ENCODE measurements around the gene MRGPRD. TPM values are rescaled to one million over a fixed set of nuclear protein-coding genes. Genes with fewer than 3 reads are reported as not detected.

MRGPRD gene
- total RNA-seq, 1 experiment from 2014 or later: not detected

DNA sequence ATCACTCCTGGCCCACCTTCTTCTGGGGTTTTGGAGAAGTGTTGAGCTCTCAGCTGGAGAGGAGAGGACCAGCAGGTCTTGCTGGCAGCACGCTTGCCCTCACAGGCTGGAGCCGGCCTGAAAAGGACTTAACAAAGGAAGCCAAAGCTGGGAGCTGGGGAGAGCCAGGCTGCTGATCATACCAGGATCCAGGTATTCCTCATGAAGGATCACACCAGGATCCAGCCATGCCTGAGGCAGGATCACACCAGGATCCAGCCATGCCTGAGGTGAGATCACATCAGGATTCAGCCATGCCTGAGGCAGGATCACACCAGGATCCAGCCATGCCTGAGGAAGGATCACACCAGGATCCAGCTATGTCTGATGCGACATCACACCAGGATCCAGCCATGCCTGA, 17.0 kb downstream of the MRGPRD start:
- Histone ChIP-seq H3K4me3 (ENCODE audit: low read length) (no peak overlapping the region), H3K4me2 (ENCODE audit: low read depth, low read length, poor library complexity, severe bottlenecking) (no peak overlapping the region), H4K20me1 (ENCODE audit: insufficient read depth, low read depth, low read length) (no peaks in the 10 kb centered on the region), H3K79me2 (ENCODE audit: low read length) (no peaks in the 10 kb centered on the region), H3K9ac (ENCODE audit: low read length) (no peak overlapping the region), H3K36me3 (ENCODE audit: insufficient read depth, low read length) (no peaks in the 10 kb centered on the region), H3K27me3 (ENCODE audit: low read length) (no peaks in the 10 kb centered on the region), H3K9me2 (replicated peaks; ENCODE audit: insufficient read depth, low read length) (no peaks in the 10 kb centered on the region), H3K4me1 (ENCODE audit: low read length) (no peaks in the 10 kb centered on the region), H3K27ac (ENCODE audit: low read length) (no peak overlapping the region), H2AFZ (ENCODE audit: low read length) (no peak overlapping the region), H3K9me3 (ENCODE audit: low read length) (no peaks in the 10 kb centered on the region)
- DNase-seq: no peak

DNA sequence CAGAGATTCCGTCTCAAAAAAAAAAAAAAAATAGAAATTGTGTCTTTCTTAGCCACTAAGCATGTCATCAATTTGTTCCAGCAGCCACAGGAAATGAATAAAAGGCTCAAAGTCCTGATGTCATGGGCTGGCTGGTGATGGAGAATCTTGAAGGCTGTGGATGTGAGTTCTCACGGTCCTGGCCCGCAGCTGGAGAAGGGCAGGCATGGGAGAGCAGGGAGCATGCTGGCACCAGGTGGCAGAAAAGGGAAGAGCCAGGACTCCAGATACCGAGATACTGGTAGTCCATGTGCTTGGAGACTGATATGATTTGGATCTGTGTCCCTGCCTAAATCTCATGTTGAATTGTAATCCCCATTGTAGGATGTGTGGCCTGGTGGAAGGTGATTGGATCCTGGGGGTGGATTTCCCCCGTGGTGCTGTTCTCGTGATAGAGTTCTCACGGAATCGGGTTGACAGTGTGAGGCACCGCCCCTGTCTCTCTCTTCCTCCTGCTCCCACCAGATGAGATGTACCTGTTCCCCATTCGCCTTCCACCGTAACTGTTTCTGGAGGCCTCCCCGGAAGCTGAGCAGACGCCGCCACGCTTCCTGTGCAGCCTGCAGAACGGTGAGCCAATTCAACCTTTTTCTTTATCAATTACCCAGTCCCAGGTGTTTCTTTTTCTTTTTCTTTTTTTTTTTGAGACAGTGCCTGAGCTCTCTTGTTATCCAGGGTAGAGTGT, 18.1 kb downstream of the MRGPRD start:
- H3K27ac ChIP-seq (ENCODE audit: low read length): no peak overlapping the region
- H3K79me2 ChIP-seq (ENCODE audit: low read length): no peaks in the 10 kb centered on the region
- H3K4me1 ChIP-seq (ENCODE audit: low read length): no peaks in the 10 kb centered on the region
- H4K20me1 ChIP-seq (ENCODE audit: insufficient read depth, low read depth, low read length): no peaks in the 10 kb centered on the region
- no peaks in the 10 kb centered on the region for H3K9me3 ChIP-seq (ENCODE audit: low read length)
- no peak for DNase-seq
- H3K9me2 ChIP-seq (replicated peaks; ENCODE audit: insufficient read depth, low read length): no peaks in the 10 kb centered on the region
- no peak overlapping the region for H2AFZ ChIP-seq (ENCODE audit: low read length)
- H3K27me3 ChIP-seq (ENCODE audit: low read length): no peaks in the 10 kb centered on the region
- no peak overlapping the region for H3K4me2 ChIP-seq (ENCODE audit: low read depth, low read length, poor library complexity, severe bottlenecking)
- H3K4me3 ChIP-seq (ENCODE audit: low read length): no peak overlapping the region
- H3K36me3 ChIP-seq (ENCODE audit: insufficient read depth, low read length): no peaks in the 10 kb centered on the region
- H3K9ac ChIP-seq (ENCODE audit: low read length): no peak overlapping the region

DNA sequence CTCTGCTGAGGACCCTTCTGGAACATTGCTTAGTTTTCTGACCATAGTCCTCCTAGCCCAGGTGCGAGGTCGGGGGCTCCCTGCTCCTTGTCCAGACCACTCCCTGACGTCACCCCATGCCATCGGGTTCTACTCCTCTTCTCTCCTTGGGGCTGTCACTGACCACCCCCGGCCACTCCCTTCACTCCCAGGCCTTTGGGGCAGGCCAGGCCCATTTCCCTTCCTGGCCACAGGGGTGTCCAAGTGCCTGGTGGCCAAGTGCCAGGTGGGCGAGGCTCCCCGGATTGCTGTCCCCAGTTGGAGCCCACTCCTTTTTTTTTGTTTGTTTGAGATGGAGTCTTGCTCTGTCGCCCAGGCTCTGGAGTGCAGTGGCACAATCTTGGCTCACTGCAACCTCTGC, 19.5 kb downstream of the MRGPRD start:
- Histone ChIP-seq H3K79me2 (ENCODE audit: low read length) (no peaks in the 10 kb centered on the region), H3K9ac (ENCODE audit: low read length) (no peak overlapping the region), H3K4me2 (ENCODE audit: low read depth, low read length, poor library complexity, severe bottlenecking) (no peak overlapping the region), H3K36me3 (ENCODE audit: insufficient read depth, low read length) (no peaks in the 10 kb centered on the region), H4K20me1 (ENCODE audit: insufficient read depth, low read depth, low read length) (0 out of 2 replicates have a peak, but pooled peaks cover 3% of the 10 kb centered on the region), H3K27ac (ENCODE audit: low read length) (no peak overlapping the region), H3K4me3 (ENCODE audit: low read length) (no peak overlapping the region), H3K9me2 (replicated peaks; ENCODE audit: insufficient read depth, low read length) (no peaks in the 10 kb centered on the region), H2AFZ (ENCODE audit: low read length) (no peak overlapping the region), H3K9me3 (ENCODE audit: low read length) (no peaks in the 10 kb centered on the region), H3K27me3 (ENCODE audit: low read length) (no peaks in the 10 kb centered on the region), H3K4me1 (ENCODE audit: low read length) (no peaks in the 10 kb centered on the region)
- DNase-seq: no peak

DNA sequence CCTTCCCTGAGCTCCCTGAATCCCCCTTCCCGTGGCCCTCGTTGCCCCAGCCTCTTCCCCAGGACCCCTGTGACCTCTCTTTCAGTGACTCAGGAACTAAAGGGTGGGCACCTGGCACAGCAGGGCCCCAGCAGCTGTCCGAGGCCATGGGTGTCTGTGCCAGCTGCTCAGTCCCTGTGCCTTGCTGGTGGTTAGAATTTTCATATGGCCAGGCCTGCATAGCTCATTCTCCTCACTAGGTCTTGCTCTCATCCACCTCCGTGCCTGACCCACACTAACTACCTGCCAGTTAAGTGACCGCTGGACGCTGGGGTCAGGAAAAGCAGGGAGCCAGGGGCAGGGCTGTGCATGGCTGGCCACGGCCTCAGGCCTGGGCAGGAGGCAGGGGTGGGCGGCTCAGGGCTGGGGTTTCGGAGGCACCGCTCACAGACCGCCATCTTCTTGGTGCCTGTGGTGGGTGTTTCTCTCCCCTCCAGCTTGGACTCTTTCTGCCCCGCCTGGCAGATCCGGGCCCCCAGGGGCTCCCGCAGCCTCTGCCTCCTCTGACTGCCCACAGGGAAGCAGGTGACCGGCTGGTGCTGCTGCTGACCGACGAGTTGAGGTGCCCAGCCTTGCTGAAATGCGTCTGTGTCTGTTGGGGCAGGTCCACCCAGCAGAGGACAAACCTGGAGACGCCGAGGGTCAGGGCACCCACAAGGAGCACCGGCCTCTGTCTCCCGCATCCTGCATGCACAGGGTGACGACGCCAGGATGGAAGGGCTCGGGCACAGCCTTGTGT, 20.3 kb downstream of the MRGPRD start:
- H3K9me3 ChIP-seq (ENCODE audit: low read length): no peaks in the 10 kb centered on the region
- no peak overlapping the region for H3K4me3 ChIP-seq (ENCODE audit: low read length)
- H3K79me2 ChIP-seq (ENCODE audit: low read length): no peaks in the 10 kb centered on the region
- H3K9me2 ChIP-seq (replicated peaks; ENCODE audit: insufficient read depth, low read length): no peaks in the 10 kb centered on the region
- no peaks in the 10 kb centered on the region for H3K4me1 ChIP-seq (ENCODE audit: low read length)
- H3K27me3 ChIP-seq (ENCODE audit: low read length): no peaks in the 10 kb centered on the region
- 0 out of 2 replicates have a peak, but pooled peaks cover 3% of the 10 kb centered on the region for H4K20me1 ChIP-seq (ENCODE audit: insufficient read depth, low read depth, low read length)
- H3K4me2 ChIP-seq (ENCODE audit: low read depth, low read length, poor library complexity, severe bottlenecking): no peak overlapping the region
- no peak overlapping the region for H2AFZ ChIP-seq (ENCODE audit: low read length)
- DNase-seq: no peak
- H3K27ac ChIP-seq (ENCODE audit: low read length): no peak overlapping the region
- H3K9ac ChIP-seq (ENCODE audit: low read length): no peak overlapping the region
- H3K36me3 ChIP-seq (ENCODE audit: insufficient read depth, low read length): no peaks in the 10 kb centered on the region

DNA sequence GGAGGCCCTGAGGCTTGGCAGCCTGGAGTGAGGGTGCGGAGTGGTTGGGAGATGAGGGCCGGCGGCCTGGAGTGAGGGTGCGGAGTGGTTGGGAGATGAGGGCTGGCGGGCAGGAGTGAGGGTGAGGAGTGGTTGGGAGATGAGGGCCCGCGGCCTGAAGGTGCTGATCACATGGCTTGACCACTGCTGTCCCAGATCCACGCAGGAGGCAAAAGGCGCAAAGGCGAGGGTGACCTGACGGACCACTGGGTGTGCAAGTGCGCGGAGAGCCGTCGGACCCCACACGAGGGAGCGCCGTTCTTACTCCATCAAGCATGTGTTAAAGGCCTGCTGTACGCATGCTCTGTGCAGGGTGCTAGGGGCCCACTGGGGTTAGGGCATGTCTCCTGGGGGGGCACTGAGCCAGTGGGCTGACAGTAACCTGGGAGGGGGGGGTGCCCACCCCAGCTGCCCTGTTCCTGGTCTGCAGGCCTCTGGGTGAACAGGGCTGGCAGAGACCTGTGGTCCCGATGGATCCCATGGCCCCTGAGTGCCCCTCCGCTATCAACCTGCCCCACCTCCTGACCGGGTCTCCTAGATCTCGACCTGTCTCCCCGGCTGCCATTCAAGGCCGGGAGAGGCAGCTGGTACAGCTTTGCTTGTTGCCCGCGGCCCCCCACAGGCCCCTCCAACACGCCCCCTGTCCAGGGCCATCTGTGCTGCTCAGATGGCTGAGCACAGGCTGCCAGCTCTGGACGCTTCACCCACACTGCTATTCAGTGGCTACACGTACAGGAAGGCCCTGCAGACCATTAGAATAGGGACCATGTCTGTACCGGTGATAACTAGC, 21.1 kb downstream of the MRGPRD start:
- Histone ChIP-seq H3K4me2 (ENCODE audit: low read depth, low read length, poor library complexity, severe bottlenecking) (no peak overlapping the region), H3K27me3 (ENCODE audit: low read length) (no peaks in the 10 kb centered on the region), H3K9me3 (ENCODE audit: low read length) (no peaks in the 10 kb centered on the region), H3K4me3 (ENCODE audit: low read length) (no peak overlapping the region), H3K4me1 (ENCODE audit: low read length) (no peaks in the 10 kb centered on the region), H3K9ac (ENCODE audit: low read length) (no peak overlapping the region), H3K36me3 (ENCODE audit: insufficient read depth, low read length) (no peaks in the 10 kb centered on the region), H4K20me1 (ENCODE audit: insufficient read depth, low read depth, low read length) (0 out of 2 replicates have a peak, but pooled peaks cover 3% of the 10 kb centered on the region), H3K79me2 (ENCODE audit: low read length) (no peaks in the 10 kb centered on the region), H2AFZ (ENCODE audit: low read length) (no peak overlapping the region), H3K27ac (ENCODE audit: low read length) (no peak overlapping the region), H3K9me2 (replicated peaks; ENCODE audit: insufficient read depth, low read length) (no peaks in the 10 kb centered on the region)
- DNase-seq: no peak

DNA sequence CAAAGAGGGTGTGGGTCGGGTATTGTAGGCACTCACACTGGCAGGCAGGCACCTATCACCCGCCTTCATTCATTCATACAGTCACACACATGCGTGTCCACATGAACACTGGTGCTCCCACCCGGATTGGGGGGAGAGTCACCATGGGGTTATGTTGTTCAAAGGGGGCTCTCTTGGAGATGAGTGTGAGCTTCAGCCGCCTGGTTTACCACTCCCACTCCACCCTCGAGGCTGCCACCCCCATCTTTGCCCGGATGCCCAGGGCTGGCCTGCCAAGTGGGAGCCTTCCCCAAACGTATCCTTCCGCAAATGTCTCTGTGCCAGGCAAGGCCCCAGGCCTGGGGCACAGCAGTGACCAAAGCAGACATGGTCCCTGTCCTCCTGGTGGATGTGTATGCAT, 22.6 kb downstream of the MRGPRD start:
- H2AFZ ChIP-seq (ENCODE audit: low read length): no peak overlapping the region
- H4K20me1 ChIP-seq (ENCODE audit: insufficient read depth, low read depth, low read length): 0 out of 2 replicates have a peak, but pooled peaks cover 3% of the 10 kb centered on the region
- H3K4me1 ChIP-seq (ENCODE audit: low read length): no peaks in the 10 kb centered on the region
- H3K9me3 ChIP-seq (ENCODE audit: low read length): no peaks in the 10 kb centered on the region
- no peak overlapping the region for H3K4me2 ChIP-seq (ENCODE audit: low read depth, low read length, poor library complexity, severe bottlenecking)
- no peaks in the 10 kb centered on the region for H3K27me3 ChIP-seq (ENCODE audit: low read length)
- DNase-seq: no peak
- no peaks in the 10 kb centered on the region for H3K79me2 ChIP-seq (ENCODE audit: low read length)
- H3K4me3 ChIP-seq (ENCODE audit: low read length): no peak overlapping the region
- no peak overlapping the region for H3K9ac ChIP-seq (ENCODE audit: low read length)
- H3K36me3 ChIP-seq (ENCODE audit: insufficient read depth, low read length): no peaks in the 10 kb centered on the region
- H3K27ac ChIP-seq (ENCODE audit: low read length): no peak overlapping the region
- no peaks in the 10 kb centered on the region for H3K9me2 ChIP-seq (replicated peaks; ENCODE audit: insufficient read depth, low read length)

DNA sequence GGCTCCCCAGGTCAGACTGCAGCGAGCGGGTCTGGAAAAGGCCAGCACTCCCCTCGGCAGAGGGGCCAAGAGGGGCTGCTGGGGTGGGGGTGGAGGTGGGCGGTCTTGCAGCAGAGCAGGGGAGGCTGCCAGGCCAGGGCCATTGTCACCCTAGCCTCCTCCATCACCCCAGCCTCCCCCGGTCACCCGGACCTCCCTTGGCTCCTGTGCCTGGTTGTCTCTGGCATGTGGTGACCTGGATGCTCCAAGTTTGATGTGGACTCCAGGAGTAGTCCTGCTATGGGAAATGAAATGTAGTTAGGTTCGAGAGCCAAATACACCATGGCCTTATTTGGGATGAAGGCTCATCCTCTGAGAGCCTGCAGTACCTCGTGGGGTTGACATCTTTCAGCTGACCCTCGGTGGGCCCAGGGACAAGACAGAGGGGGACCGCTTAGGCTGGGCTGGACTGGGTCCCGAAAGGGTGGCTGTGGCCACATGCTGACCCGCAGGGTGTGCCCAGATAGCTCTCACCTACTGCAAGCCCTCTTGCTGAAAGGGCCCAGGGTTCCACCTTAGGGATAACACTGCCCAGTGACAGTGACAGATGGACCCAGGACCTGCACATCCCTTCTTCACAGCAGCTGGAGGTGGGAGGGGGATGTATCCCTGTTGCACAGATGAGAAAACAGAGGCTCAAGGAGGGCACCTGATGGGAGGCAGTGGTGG, 24.1 kb downstream of the MRGPRD start:
- H3K27me3 ChIP-seq (ENCODE audit: low read length): no peaks in the 10 kb centered on the region
- no peaks in the 10 kb centered on the region for H3K9me2 ChIP-seq (replicated peaks; ENCODE audit: insufficient read depth, low read length)
- no peak overlapping the region for H2AFZ ChIP-seq (ENCODE audit: low read length)
- no peaks in the 10 kb centered on the region for H3K4me1 ChIP-seq (ENCODE audit: low read length)
- H3K36me3 ChIP-seq (ENCODE audit: insufficient read depth, low read length): no peaks in the 10 kb centered on the region
- no peaks in the 10 kb centered on the region for H3K79me2 ChIP-seq (ENCODE audit: low read length)
- H3K4me2 ChIP-seq (ENCODE audit: low read depth, low read length, poor library complexity, severe bottlenecking): no peak overlapping the region
- no peak overlapping the region for H3K9ac ChIP-seq (ENCODE audit: low read length)
- H3K4me3 ChIP-seq (ENCODE audit: low read length): no peak overlapping the region
- DNase-seq: no peak
- H3K27ac ChIP-seq (ENCODE audit: low read length): no peak overlapping the region
- no peaks in the 10 kb centered on the region for H3K9me3 ChIP-seq (ENCODE audit: low read length)
- H4K20me1 ChIP-seq (ENCODE audit: insufficient read depth, low read depth, low read length): 0 out of 2 replicates have a peak, but pooled peaks cover 3% of the 10 kb centered on the region

Measured in Karpas-422 (cell line).